Upper lobe of left lung (tissue), 4 donors: ENCODE results near the gene ARHGEF3.

Experiments used
- CTCF ChIP-seq, 6 experiments: fragments of 450-650 bp in 4 of 6; fragments of 200-600 bp in 2 of 6; sonication (generic) in 2 of 6; IDR thresholded peaks; one replicate each; pipeline ENCODE4 v1.5.1; 2016 to 2019; ENCODE audit warnings: antibody characterized with exemption in 6 of 6
- EP300 ChIP-seq, 4 donors: sonication (generic); formaldehyde crosslinking; IDR thresholded peaks; one replicate each; pipeline ENCODE4 v1.5.1; 2017; ENCODE audit warnings: antibody characterized with exemption in 4 of 4, control low read depth in 2 of 4
- POLR2A ChIP-seq, 4 donors: fragments of 450-650 bp; IDR thresholded peaks; one replicate each; pipeline ENCODE4 v1.5.1; 2016 to 2017; ENCODE audit warnings: antibody characterized with exemption in 4 of 4, mild to moderate bottlenecking in 2 of 4
- POLR2AphosphoS5 ChIP-seq, 2 donors: sonication (generic); formaldehyde crosslinking; IDR thresholded peaks; one replicate each; pipeline ENCODE4 v1.5.1; 2017; ENCODE audit warnings: antibody characterized with exemption in 2 of 2

GRCh38 chr3:56700151-56700550 is 101.6 kb downstream of the ARHGEF3 start:
- no peak for TF ChIP-seq CTCF (IDR thresholded peaks at IDR 0.05)
- TF ChIP-seq EP300 (IDR thresholded peaks at IDR 0.05) = no peak
- TF ChIP-seq POLR2A (IDR thresholded peaks at IDR 0.05) = no peak
- TF ChIP-seq POLR2AphosphoS5 (IDR thresholded peaks at IDR 0.05) = no peak
